Measurements from ENCODE around the gene TPRN. TPM values are rescaled to one million over a fixed set of nuclear protein-coding genes. Genes with fewer than 3 reads are reported as not detected.

The TPRN gene
- total and polyA plus RNA-seq, 8 donors, result 6.7 to 21.7 (median 11.1) TPM

DNA sequence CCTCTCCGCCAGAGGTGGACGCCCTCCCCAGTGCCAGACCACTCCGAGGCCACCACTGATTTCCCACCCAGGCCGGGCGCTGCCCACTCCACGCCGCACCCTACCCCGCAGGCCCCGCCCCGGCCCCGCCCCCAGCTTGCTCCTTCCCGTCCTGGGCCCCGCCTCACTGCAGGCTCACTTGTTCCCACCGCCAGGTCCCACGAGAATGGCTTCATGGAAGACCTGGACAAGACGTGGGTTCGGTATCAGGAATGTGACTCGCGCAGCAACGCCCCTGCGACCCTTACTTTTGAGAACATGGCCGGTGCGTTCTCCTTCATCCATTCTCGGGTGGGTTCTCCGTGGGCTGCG is 37.2 kb downstream of the TPRN start:
- DNase-seq, result no peak
- Histone ChIP-seq H3K4me3 (peak overlapping the region; percentile 11 to 36), H3K9me3 (no peaks in the 10 kb centered on the region), H3K36me3 (no peaks in the 10 kb centered on the region), H3K27ac (no peak overlapping the region), H3K27me3 (peaks cover 94 to 100% of the 10 kb centered on the region in 2 donors), H3K4me1 (peaks cover 11 to 25% of the 10 kb centered on the region in 2 donors)
- ATAC-seq, result peak; percentile 63
- TF ChIP-seq, protein P1, sequence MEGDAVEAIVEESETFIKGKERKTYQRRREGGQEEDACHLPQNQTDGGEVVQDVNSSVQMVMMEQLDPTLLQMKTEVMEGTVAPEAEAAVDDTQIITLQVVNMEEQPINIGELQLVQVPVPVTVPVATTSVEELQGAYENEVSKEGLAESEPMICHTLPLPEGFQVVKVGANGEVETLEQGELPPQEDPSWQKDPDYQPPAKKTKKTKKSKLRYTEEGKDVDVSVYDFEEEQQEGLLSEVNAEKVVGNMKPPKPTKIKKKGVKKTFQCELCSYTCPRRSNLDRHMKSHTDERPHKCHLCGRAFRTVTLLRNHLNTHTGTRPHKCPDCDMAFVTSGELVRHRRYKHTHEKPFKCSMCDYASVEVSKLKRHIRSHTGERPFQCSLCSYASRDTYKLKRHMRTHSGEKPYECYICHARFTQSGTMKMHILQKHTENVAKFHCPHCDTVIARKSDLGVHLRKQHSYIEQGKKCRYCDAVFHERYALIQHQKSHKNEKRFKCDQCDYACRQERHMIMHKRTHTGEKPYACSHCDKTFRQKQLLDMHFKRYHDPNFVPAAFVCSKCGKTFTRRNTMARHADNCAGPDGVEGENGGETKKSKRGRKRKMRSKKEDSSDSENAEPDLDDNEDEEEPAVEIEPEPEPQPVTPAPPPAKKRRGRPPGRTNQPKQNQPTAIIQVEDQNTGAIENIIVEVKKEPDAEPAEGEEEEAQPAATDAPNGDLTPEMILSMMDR (IDR thresholded peaks at IDR 0.05), result no peak
- intact Hi-C loops (cut with DNase I), result no loop called here

DNA sequence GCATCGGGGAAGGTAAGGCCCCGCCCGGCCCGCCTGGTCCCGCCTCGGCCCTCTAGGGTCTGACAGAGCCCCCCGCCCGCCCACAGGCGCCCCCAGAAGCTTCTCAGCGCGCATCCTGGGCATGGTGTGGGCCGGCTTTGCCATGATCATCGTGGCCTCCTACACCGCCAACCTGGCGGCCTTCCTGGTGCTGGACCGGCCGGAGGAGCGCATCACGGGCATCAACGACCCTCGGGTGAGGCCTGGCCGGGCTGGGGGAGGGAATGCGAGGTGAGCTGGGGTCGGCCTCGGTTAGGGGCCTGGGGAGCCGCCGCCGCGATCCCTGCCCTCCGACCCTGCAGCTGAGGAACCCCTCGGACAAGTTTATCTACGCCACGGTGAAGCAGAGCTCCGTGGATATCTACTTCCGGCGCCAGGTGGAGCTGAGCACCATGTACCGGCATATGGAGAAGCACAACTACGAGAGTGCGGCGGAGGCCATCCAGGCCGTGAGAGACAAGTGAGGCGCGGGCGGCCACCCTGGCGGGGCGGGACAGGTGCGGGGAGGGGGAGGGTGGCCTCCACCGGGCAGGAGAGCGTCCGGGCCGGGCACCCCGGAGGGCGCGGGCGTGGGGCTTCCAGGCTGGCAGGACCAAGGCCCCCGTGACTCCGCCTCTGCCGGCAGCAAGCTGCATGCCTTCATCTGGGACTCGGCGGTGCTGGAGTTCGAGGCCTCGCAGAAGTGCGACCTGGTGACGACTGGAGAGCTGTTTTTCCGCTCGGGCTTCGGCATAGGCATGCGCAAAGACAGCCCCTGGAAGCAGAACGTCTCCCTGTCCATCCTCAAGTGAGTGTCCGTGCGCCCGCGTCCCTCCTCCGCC is 37.8 kb downstream of the TPRN start:
- ATAC-seq, result peak; percentile 76
- H3K4me1 ChIP-seq, result peaks cover 6 to 19% of the 10 kb centered on the region in 2 donors
- TF ChIP-seq, protein P1 (IDR thresholded peaks at IDR 0.05), result no peak
- H3K36me3 ChIP-seq, result no peaks in the 10 kb centered on the region
- peak overlapping the region; percentile 11 to 36 for H3K4me3 ChIP-seq
- intact Hi-C loops (cut with DNase I), result no loop called here
- no peaks in the 10 kb centered on the region for H3K9me3 ChIP-seq
- DNase-seq, result peak in 1 of 4 donors; percentile 28
- H3K27me3 ChIP-seq, result peaks cover 87 to 100% of the 10 kb centered on the region in 2 donors
- H3K27ac ChIP-seq, result no peak overlapping the region

DNA sequence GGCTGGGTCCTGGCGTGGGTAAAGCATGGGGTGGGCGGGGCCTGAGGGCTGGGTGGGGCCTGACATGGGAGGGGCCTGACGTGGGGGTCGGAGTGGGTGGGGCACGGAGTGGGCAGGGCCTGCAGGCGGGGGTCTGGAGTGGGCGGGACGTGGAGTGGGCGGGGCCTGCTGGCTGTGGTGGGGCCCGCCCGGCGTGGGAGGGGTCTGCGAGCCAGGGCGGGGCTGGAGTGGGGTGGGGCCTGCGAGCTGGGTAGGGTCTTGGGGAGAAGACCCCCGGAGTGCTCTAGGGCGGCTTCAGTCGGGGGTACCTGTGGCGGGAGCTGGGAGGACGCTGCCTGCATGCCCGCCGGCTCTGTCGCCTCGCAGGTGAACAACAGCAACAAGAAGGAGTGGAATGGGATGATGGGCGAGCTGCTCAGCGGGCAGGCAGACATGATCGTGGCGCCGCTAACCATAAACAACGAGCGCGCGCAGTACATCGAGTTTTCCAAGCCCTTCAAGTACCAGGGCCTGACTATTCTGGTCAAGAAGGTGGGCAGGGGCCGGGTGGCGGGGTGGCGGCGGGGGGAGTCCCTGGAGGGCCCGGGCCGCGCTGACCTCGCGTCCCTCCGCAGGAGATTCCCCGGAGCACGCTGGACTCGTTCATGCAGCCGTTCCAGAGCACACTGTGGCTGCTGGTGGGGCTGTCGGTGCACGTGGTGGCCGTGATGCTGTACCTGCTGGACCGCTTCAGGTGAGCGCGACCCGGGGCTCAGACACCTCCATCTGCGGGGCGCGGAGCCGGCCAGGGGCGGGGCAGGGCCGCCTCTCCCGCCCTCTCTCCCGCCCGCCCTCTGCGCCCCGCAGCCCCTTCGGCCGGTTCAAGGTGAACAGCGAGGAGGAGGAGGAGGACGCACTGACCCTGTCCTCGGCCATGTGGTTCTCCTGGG is 38.7 kb downstream of the TPRN start:
- Histone ChIP-seq H3K4me1 (peaks cover 6 to 21% of the 10 kb centered on the region in 2 donors), H3K4me3 (no peak overlapping the region), H3K27me3 (peaks cover 79 to 100% of the 10 kb centered on the region in 2 donors), H3K27ac (no peak overlapping the region), H3K36me3 (no peaks in the 10 kb centered on the region), H3K9me3 (no peaks in the 10 kb centered on the region)
- no peak for DNase-seq
- TF ChIP-seq, protein P1 (IDR thresholded peaks at IDR 0.05), result no peak
- no peak for ATAC-seq
- intact Hi-C loops (cut with DNase I), result no loop called here

DNA sequence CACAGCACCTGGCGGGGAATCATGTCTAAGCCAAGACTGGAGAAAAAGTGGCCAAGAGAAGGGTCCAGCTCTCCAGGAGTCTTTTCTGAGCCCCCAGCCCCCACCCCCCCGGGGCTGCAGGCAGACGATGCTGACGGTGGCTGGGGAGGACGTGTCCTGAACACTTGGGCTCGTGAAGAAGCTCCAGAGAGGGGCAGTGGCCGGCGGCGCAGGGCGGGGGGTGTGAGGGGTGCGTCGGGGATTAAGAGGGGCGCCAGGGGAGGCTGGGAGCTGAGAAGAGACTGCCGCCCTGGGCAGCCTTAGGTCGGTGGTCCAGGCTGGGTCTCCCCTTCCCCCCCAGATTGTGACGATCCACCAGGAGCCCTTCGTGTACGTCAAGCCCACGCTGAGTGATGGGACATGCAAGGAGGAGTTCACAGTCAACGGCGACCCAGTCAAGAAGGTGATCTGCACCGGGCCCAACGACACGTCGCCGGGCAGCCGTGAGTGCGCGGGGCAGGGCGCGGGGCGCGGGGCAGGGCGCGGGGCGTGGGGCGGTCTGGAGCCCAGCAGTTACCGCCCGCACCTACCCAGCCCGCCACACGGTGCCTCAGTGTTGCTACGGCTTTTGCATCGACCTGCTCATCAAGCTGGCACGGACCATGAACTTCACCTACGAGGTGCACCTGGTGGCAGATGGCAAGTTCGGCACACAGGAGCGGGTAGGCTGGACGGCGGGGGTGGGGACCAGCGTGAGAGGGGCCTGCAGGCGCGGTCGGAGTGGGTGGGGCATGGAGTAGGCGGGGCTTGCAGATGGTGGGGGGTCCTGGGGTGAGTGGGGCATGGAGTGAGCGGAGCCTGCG is 39.6 kb downstream of the TPRN start:
- H3K9me3 ChIP-seq, result no peaks in the 10 kb centered on the region
- TF ChIP-seq, protein P1 (IDR thresholded peaks at IDR 0.05), result no peak
- peaks cover 6 to 26% of the 10 kb centered on the region in 2 donors for H3K4me1 ChIP-seq
- H3K27me3 ChIP-seq, result peaks cover 75 to 100% of the 10 kb centered on the region in 2 donors
- intact Hi-C loops (cut with DNase I), result no loop called here
- no peak for DNase-seq
- no peaks in the 10 kb centered on the region for H3K36me3 ChIP-seq
- no peak overlapping the region for H3K4me3 ChIP-seq
- ATAC-seq, result no peak
- H3K27ac ChIP-seq, result no peak overlapping the region
